Measurements from ENCODE around the gene RALY. TPM values are rescaled to one million over a fixed set of nuclear protein-coding genes. Genes with fewer than 3 reads are reported as not detected.

RALY gene
- total and polyA plus RNA-seq, 2 of the 4 experiments (the other 2 are of a cell fraction): 46.2 to 115 TPM

- Histone ChIP-seq H3K4me3 (ENCODE audit: insufficient read depth, low read depth, low read length) (no peak overlapping the region), H3K27me3 (ENCODE audit: control insufficient read depth, insufficient read depth, low read length) (no peaks in the 10 kb centered on the region), H3K79me1 (ENCODE audit: low read depth in 1 of 2, low read length in 2 of 2) (peaks cover 23 to 73% of the 10 kb centered on the region in 2 experiments), H3K36me3 (ENCODE audit: control insufficient read depth, insufficient read depth, low read length) (peaks cover 75% of the 10 kb centered on the region), H3K4me2 (ENCODE audit: low read depth, low read length) (no peak overlapping the region), H3K27ac (ENCODE audit: insufficient read depth, low read length) (no peak overlapping the region), H2AK5ac (ENCODE audit: low read depth, low read length) (no peak overlapping the region), H4K91ac (ENCODE audit: insufficient read depth, low read depth, low read length) (no peak overlapping the region), H2AK9ac (replicated peaks; ENCODE audit: low read depth, low read length, poor library complexity) (no peak overlapping the region), H3K4me1 (ENCODE audit: control insufficient read depth, insufficient read depth, low read length) (peaks cover 5% of the 10 kb centered on the region), H3K14ac (replicated peaks; ENCODE audit: low read depth, low read length) (no peak overlapping the region), H3K23ac (ENCODE audit: low read depth, low read length) (no peak overlapping the region), H4K20me1 (ENCODE audit: insufficient read depth, low read length) (peaks cover 90% of the 10 kb centered on the region), H2BK15ac (ENCODE audit: low read depth, low read length) (no peak overlapping the region), H4K5ac (ENCODE audit: low read depth, low read length) (no peak overlapping the region), H3K56ac (ENCODE audit: extremely low read depth, insufficient read depth, low read length) (no peak overlapping the region), H2BK5ac (ENCODE audit: low read depth, low read length, poor library complexity, severe bottlenecking) (no peak overlapping the region), H2BK20ac (ENCODE audit: low read depth, low read length) (no peak overlapping the region), H3K9me3 (ENCODE audit: control insufficient read depth, insufficient read depth, low read length) (no peaks in the 10 kb centered on the region), H3K4ac (ENCODE audit: low read depth, low read length) (no peak overlapping the region), H4K8ac (ENCODE audit: low read depth in 2 of 2, low read length in 2 of 2) (no peak overlapping the region), H2BK120ac (ENCODE audit: low read depth, low read length) (no peak overlapping the region), H2AFZ (replicated peaks; ENCODE audit: low read length, poor library complexity) (no peak overlapping the region), H3K9ac (ENCODE audit: low read depth, low read length) (no peak overlapping the region), H3K9me1 (ENCODE audit: insufficient read depth, low read length) (peaks cover 12% of the 10 kb centered on the region), H3K18ac (ENCODE audit: low read depth, low read length) (no peak overlapping the region)
- no TSS peak for BruUV-seq (replicated peaks)
- ChIA-PET CTCF (no interaction called here), POLR2A (ENCODE audit: unreplicated experiment) (no interaction called here)
- no CpG with 5 or more reads among the region's 5 CpGs for WGBS, 2 experiments (ENCODE audit: extremely low coverage in 2 of 2, insufficient read length in 1 of 2)
- ATAC-seq (ENCODE audit: low read depth) (no peak), DNase-seq (no peak)
- dilution Hi-C loops (cut with HindIII; ENCODE audit: low sequenced_read_pairs, unreplicated experiment) (no loop called here), intact Hi-C loops (cut with micrococcal nuclease) (no loop called here), in situ Hi-C loops (cut with MboI; ENCODE audit: low sequenced_read_pairs) (no loop called here)
- no peak for TF ChIP-seq USF2 (IDR thresholded peaks at IDR 0.05; ENCODE audit: low read depth, low read length)
- no peak for TF ChIP-seq MAZ (IDR thresholded peaks at IDR 0.05; ENCODE audit: borderline replicate concordance, low read depth, low read length)
- TF ChIP-seq RFX5 (IDR thresholded peaks at IDR 0.05; ENCODE audit: low read depth, low read length): no peak
- no peak for TF ChIP-seq CHD1 (IDR thresholded peaks at IDR 0.05; ENCODE audit: low read depth, low read length)
- TF ChIP-seq, protein P1, sequence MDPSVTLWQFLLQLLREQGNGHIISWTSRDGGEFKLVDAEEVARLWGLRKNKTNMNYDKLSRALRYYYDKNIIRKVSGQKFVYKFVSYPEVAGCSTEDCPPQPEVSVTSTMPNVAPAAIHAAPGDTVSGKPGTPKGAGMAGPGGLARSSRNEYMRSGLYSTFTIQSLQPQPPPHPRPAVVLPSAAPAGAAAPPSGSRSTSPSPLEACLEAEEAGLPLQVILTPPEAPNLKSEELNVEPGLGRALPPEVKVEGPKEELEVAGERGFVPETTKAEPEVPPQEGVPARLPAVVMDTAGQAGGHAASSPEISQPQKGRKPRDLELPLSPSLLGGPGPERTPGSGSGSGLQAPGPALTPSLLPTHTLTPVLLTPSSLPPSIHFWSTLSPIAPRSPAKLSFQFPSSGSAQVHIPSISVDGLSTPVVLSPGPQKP (IDR thresholded peaks at IDR 0.05; ENCODE audit: borderline replicate concordance, low read depth, low read length): no peak
- TF ChIP-seq POLR2A (IDR thresholded peaks at IDR 0.05; ENCODE audit: low read depth, low read length): no peak
- TF ChIP-seq CTCF (conservative IDR thresholded peaks at IDR 0.05; ENCODE audit: low read depth, low read length): no peak
- TF ChIP-seq RAD21 (IDR thresholded peaks at IDR 0.05; ENCODE audit: low read length): no peak
- no peak for TF ChIP-seq CEBPB (IDR thresholded peaks at IDR 0.05; ENCODE audit: low read depth, low read length)
These were observed 106.0 kb downstream of the RALY start for GRCh38 chr20:34099675-34100074.

Measured in IMR-90 (cell line).